ENCODE measurements around the gene TAPBP.

DNA sequence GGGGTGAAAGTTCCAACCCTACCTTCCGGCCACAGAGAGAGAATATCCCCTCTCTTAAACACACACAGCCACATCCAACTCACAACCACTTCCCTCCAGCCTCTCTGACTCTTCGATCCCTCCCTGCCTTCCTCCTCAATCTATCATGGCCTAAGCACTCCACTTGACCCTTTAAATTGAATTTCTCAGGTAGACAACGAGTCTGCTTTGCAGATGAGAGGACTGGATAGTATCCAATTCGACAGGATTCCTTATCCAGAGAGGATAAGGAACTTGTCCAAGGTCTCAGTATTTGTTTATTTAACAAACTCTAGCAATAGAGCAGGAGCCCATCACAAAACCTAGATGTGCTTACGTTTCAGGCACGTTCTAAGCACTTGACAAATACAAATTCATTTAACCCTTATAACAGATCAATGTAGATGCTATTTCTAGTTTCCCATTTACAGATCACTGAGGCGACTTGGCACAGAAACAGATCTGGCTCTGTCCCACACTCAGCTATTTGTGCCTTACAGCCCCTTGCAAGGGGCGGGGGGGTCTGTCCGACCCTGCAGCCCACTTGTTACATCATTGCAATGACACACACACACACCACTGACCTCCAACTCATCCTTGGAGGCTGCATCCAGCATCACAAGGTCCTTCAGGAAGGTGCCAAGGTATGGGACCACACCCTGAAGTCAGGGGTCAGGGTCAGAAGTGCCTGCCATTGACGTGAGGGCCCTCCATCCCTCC, 19.6 kb downstream of the TAPBP start:
- TF ChIP-seq, protein P1, sequence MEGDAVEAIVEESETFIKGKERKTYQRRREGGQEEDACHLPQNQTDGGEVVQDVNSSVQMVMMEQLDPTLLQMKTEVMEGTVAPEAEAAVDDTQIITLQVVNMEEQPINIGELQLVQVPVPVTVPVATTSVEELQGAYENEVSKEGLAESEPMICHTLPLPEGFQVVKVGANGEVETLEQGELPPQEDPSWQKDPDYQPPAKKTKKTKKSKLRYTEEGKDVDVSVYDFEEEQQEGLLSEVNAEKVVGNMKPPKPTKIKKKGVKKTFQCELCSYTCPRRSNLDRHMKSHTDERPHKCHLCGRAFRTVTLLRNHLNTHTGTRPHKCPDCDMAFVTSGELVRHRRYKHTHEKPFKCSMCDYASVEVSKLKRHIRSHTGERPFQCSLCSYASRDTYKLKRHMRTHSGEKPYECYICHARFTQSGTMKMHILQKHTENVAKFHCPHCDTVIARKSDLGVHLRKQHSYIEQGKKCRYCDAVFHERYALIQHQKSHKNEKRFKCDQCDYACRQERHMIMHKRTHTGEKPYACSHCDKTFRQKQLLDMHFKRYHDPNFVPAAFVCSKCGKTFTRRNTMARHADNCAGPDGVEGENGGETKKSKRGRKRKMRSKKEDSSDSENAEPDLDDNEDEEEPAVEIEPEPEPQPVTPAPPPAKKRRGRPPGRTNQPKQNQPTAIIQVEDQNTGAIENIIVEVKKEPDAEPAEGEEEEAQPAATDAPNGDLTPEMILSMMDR (IDR thresholded peaks at IDR 0.05; ENCODE audit: insufficient read depth, low read length, poor library complexity, severe bottlenecking) = no peak
- TF ChIP-seq EZH2phosphoT487 (conservative IDR thresholded peaks at IDR 0.05; ENCODE audit: low read length) = no peak

Data from SU-DHL-6 (cell line).